A549 treated with AZD9567 at 1 μM for 4 hours (cell line): ENCODE data around the gene CSF2RB. TPM values are rescaled to one million over a fixed set of nuclear protein-coding genes. Genes with fewer than 3 reads are reported as not detected.

ENCODE experiments used
- total RNA-seq: library from RNA; stranded (reverse); fragments of 200-300 nt; extraction: Qiagen RNA extraction; gene quantifications from 5 replicates; pipeline ENCODE4 v1.2.3, GENCODE V29; 2022; ENCODE audit not compliant: insufficient read depth

CSF2RB gene
- total RNA-seq = not detected in 5 replicates

GRCh38 chr22:36913427-36914389 is at the start of gene CSF2RB:
TSS of gene CSF2RB (plus strand) at chr22:36913628. CDS start at chr22:36922208, 8,580 bp downstream.

Other genes with a start within 250 kb of the CSF2RB start
- gene CACNG2, start 209.9 kb upstream of the CSF2RB start, total RNA-seq = not detected in 5 replicates
- gene IFT27, start 137.5 kb upstream of the CSF2RB start, total RNA-seq = 2.5 to 21.2 TPM (median 20.7 TPM) in 5 replicates
- gene PVALB, start 96.6 kb upstream of the CSF2RB start, total RNA-seq = not detected in 5 replicates
- gene NCF4, start 52.6 kb upstream of the CSF2RB start, total RNA-seq = 0.05 TPM in 1 of 5 replicates, not detected in the others
- gene TST, start 105.8 kb downstream of the CSF2RB start, total RNA-seq = 35.8 to 66.3 TPM (median 63.6 TPM) in 5 replicates
- 37.2 to 75.7 TPM (median 68.1 TPM) in 5 replicates for gene MPST, start 106.1 kb downstream of the CSF2RB start, total RNA-seq
- gene KCTD17, start 138.1 kb downstream of the CSF2RB start, total RNA-seq = 23.2 to 27.7 TPM (median 25.0 TPM) in 5 replicates
- gene TMPRSS6, start 196.1 kb downstream of the CSF2RB start, total RNA-seq = 0.02 to 0.13 TPM (median 0.09 TPM) in 3 of 5 replicates, not detected in the others
- gene IL2RB, start 236.3 kb downstream of the CSF2RB start, total RNA-seq = 0.04 to 0.09 TPM (median 0.05 TPM) in 4 of 5 replicates, not detected in the other